ENCODE measurements around the gene ZNF681.
A peak's percentile ranks its signal among the peaks of the same experiment; 100 is the strongest.
"Not testable (repeated sequence)": the region's sequence is repeated elsewhere in the genome, so short reads cannot be mapped to it uniquely, and the experiment has no call there.

ZNF681 gene

GRCh38 chr19:23762548-23762883, 3.8 kb upstream of the ZNF681 start:
- no peak for TF ChIP-seq CTCF (conservative IDR thresholded peaks at IDR 0.05; ENCODE audit: control insufficient read depth, insufficient read depth, low read depth, low read length)
- peak overlapping the region; percentile 55 for H3K4me3 ChIP-seq (ENCODE audit: control insufficient read depth, low read depth, low read length)
- no peak for DNase-seq (ENCODE audit: low read depth)

GRCh38 chr19:23760326-23760725, 1.6 kb upstream of the ZNF681 start:
- H3K4me3 ChIP-seq (ENCODE audit: control insufficient read depth, low read depth, low read length); DNase-seq (ENCODE audit: low read depth): not testable (repeated sequence)

- not testable (repeated sequence) for H3K4me3 ChIP-seq (ENCODE audit: control insufficient read depth, low read depth, low read length); DNase-seq (ENCODE audit: low read depth)
Measured at GRCh38 chr19:23743633-23744232, 15.0 kb downstream of the ZNF681 start.

GRCh38 chr19:23730729-23731465, 27.8 kb downstream of the ZNF681 start:
- not testable (repeated sequence) for DNase-seq (ENCODE audit: low read depth); H3K4me3 ChIP-seq (ENCODE audit: control insufficient read depth, low read depth, low read length)

- DNase-seq (ENCODE audit: low read depth); H3K4me3 ChIP-seq (ENCODE audit: control insufficient read depth, low read depth, low read length): not testable (repeated sequence)
Measured at GRCh38 chr19:23724161-23724560, 34.5 kb downstream of the ZNF681 start.

GRCh38 chr19:23718802-23719201, 39.9 kb downstream of the ZNF681 start:
- no peak overlapping the region for H3K4me3 ChIP-seq (ENCODE audit: control insufficient read depth, low read depth, low read length)
- TF ChIP-seq CTCF (conservative IDR thresholded peaks at IDR 0.05; ENCODE audit: control insufficient read depth, insufficient read depth, low read depth, low read length) = no peak
- no peak for DNase-seq (ENCODE audit: low read depth)

- H3K4me3 ChIP-seq (ENCODE audit: control insufficient read depth, low read depth, low read length) = no peak overlapping the region
- TF ChIP-seq CTCF (conservative IDR thresholded peaks at IDR 0.05; ENCODE audit: control insufficient read depth, insufficient read depth, low read depth, low read length) = no peak
- no peak for DNase-seq (ENCODE audit: low read depth)
Measured at GRCh38 chr19:23716792-23717191, 41.9 kb downstream of the ZNF681 start.

GRCh38 chr19:23709347-23709746, 49.3 kb downstream of the ZNF681 start:
- TF ChIP-seq CTCF (conservative IDR thresholded peaks at IDR 0.05; ENCODE audit: control insufficient read depth, insufficient read depth, low read depth, low read length) = no peak
- no peak for DNase-seq (ENCODE audit: low read depth)
- no peak overlapping the region for H3K4me3 ChIP-seq (ENCODE audit: control insufficient read depth, low read depth, low read length)

GRCh38 chr19:23706657-23707056, 52.0 kb downstream of the ZNF681 start:
- DNase-seq (ENCODE audit: low read depth) = no peak
- no peak overlapping the region for H3K4me3 ChIP-seq (ENCODE audit: control insufficient read depth, low read depth, low read length)
- no peak for TF ChIP-seq CTCF (conservative IDR thresholded peaks at IDR 0.05; ENCODE audit: control insufficient read depth, insufficient read depth, low read depth, low read length)
